Skeletal muscle tissue (tissue), 4 donors: ENCODE results near the gene ISL2. TPM values are rescaled to one million over a fixed set of nuclear protein-coding genes. Genes with fewer than 3 reads are reported as not detected.

ENCODE experiments used
- H3K27ac ChIP-seq: one replicate; pipeline ENCODE4 v1.7.0; 2013; ENCODE audit warnings: mild to moderate bottlenecking, low read depth, low read length, inconsistent platforms
- H3K27me3 ChIP-seq, 3 donors: one replicate each; pipeline ENCODE4 v1.7.0; 2013; ENCODE audit warnings: low read length in 3 of 3; ENCODE audit not compliant: control insufficient read depth in 3 of 3, insufficient read depth in 3 of 3
- H3K36me3 ChIP-seq, 3 donors: one replicate each; pipeline ENCODE4 v1.7.0; 2013; ENCODE audit warnings: low read length in 3 of 3; ENCODE audit not compliant: control insufficient read depth in 3 of 3, insufficient read depth in 3 of 3
- H3K4me1 ChIP-seq, 3 donors: one replicate each; pipeline ENCODE4 v1.7.0; 2013; ENCODE audit warnings: low read length in 3 of 3, mild to moderate bottlenecking in 3 of 3; ENCODE audit not compliant: control insufficient read depth in 3 of 3, insufficient read depth in 3 of 3
- H3K4me3 ChIP-seq, 3 donors: one replicate each; pipeline ENCODE4 v1.7.0; 2013; ENCODE audit warnings: low read length in 3 of 3
- H3K9ac ChIP-seq, 3 donors: one replicate each; pipeline ENCODE4 v1.7.0; 2013; ENCODE audit warnings: low read length in 3 of 3, mild to moderate bottlenecking in 3 of 3, moderate library complexity in 2 of 3, low read depth in 1 of 3
- H3K9me3 ChIP-seq, 3 donors: one replicate each; pipeline ENCODE4 v1.7.0; 2013; ENCODE audit warnings: low read length in 3 of 3; ENCODE audit not compliant: control insufficient read depth in 3 of 3
- total RNA-seq: library from RNA; depleted of rRNA; stranded (reverse); fragments of >200 nt; gene quantifications from one replicate; pipeline ENCODE4 v1.2.3, GENCODE V29; 2014
- donor health status: Osteomylitis.

Gene ISL2
- total RNA-seq, 1 donor from 2014 or later: not detected

DNA sequence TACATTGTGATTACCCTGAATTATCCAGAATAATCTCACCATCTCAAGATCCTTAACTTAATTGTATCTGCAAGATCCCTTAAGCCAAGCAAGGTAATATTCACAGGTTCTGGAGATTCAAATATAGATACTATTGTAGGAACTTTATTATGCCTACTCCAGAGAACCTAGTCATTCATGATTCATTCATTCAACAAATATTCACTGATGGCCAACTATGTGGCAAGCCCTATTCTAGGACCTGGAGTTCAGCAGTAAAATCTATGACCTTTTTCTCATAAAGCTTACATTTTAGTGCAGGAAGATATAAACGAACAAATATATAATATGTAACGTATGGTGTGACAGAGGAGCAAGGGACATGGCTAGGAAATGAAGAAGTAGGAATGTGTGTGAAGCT is 49.6 kb downstream of the ISL2 start:
- Histone ChIP-seq H3K9ac (no peak overlapping the region), H3K27me3 (no peaks in the 10 kb centered on the region), H3K4me1 (no peaks in the 10 kb centered on the region), H3K4me3 (no peak overlapping the region), H3K27ac (no peak overlapping the region), H3K9me3 (no peaks in the 10 kb centered on the region), H3K36me3 (no peaks in the 10 kb centered on the region)

DNA sequence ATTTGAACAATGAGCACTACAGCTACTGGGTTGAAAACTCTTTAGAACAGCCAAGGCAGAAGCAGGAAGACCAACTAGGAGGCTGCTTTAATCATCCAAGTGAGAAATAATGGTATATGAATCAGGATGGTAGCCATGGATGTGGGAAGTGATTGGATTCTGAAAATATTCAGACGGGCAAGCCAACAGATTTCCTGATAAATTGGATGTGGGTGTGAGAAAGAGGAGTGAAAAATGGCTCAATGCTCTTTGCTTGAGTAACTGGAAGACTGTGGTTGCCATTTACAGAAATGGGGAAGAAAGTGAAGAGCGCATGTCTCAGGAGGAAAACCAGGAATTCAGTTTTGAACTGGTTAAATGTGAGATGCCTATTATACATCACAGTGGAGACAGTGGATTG is 50.4 kb downstream of the ISL2 start:
- no peaks in the 10 kb centered on the region for H3K36me3 ChIP-seq
- no peak overlapping the region for H3K4me3 ChIP-seq

DNA sequence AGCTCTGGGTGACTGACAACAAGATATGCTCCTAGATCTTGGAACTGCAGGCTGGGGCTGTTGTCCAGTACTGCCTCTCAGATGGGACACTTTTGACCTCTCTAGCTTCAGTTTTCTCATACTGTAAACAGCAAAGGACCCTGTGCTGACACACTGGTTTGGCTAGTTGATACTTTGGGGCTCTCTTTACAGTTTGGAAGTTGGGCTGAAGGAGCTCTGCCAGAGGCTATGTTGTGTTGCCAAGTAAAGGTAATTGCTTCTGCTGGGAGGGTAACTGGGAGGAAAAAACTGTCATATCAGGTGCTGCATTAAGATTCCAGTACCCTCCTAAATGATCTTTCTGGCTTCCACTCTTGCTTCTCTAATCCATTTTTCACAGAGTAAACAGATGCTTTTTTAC is 54.0 kb downstream of the ISL2 start:
- Histone ChIP-seq H3K4me3 (no peak overlapping the region), H3K36me3 (no peaks in the 10 kb centered on the region), H3K9ac (no peak overlapping the region), H3K9me3 (no peaks in the 10 kb centered on the region), H3K27me3 (no peaks in the 10 kb centered on the region), H3K27ac (no peak overlapping the region), H3K4me1 (no peaks in the 10 kb centered on the region)

More for the DNA sequence above, 50.4 kb downstream of the ISL2 start:
- Histone ChIP-seq H3K27me3 (no peaks in the 10 kb centered on the region), H3K27ac (no peak overlapping the region), H3K9me3 (no peaks in the 10 kb centered on the region), H3K9ac (no peak overlapping the region), H3K4me1 (no peaks in the 10 kb centered on the region)

DNA sequence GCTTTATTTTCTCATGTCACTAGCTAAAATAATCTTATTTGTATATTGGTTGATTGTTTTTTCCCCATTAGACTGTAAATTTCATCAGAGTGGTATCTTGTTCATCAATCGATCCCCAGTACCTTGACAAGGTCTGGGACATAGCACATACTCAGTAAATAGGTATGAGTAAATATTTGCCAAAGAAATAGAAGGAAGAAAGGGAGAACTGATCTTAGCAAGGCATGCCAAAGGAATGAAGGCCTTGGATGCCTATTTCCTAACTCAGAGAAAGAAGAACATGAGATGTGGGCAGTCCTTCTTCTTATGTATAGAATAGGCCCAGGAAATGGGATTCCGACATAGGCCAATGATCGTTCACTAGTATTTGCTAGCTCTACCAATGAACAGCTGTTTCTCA is 54.7 kb downstream of the ISL2 start:
- Histone ChIP-seq H3K27me3 (no peaks in the 10 kb centered on the region), H3K9ac (no peak overlapping the region), H3K4me1 (no peaks in the 10 kb centered on the region), H3K4me3 (no peak overlapping the region), H3K36me3 (no peaks in the 10 kb centered on the region), H3K9me3 (no peaks in the 10 kb centered on the region), H3K27ac (no peak overlapping the region)

DNA sequence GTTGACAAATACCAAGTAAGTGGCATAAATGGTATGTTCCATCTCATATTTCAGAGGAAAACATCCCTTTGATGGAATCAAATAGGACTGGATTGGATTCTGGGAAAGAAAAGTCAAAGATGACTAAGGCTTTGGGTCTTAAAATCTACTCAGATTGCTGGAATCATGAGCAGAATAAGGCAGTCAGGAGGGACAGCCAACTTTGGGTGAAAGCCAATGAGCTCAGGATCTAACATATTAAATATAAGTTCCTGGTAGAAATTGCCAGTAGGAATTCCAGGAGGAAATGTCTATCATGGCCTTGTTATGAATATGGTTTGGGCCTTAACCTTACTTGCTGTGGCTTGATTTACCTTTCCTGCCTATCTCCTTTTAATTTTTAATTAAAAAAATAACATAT is 55.3 kb downstream of the ISL2 start:
- no peaks in the 10 kb centered on the region for H3K9me3 ChIP-seq
- no peak overlapping the region for H3K4me3 ChIP-seq
- no peaks in the 10 kb centered on the region for H3K36me3 ChIP-seq
- no peaks in the 10 kb centered on the region for H3K27me3 ChIP-seq
- no peak overlapping the region for H3K27ac ChIP-seq
- H3K9ac ChIP-seq: no peak overlapping the region
- H3K4me1 ChIP-seq: no peaks in the 10 kb centered on the region

Other genes with a start within 250 kb of the ISL2 start
- 129 TPM for gene ETFA, start 25.3 kb upstream of the ISL2 start, total RNA-seq